Upper lobe of right lung (tissue), 1 donor: ENCODE data around the gene SCUBE2. TPM values are rescaled to one million over a fixed set of nuclear protein-coding genes. Genes with fewer than 3 reads are reported as not detected.

ENCODE experiments used
- ATAC-seq: fragments of 200-7000 bp; cut with Tn5 transposase; one replicate; pipeline ENCODE4 v1.9.1; 2020; ENCODE audit warnings: mild to moderate bottlenecking, moderate library complexity
- DNase-seq: peaks from one replicate; pipeline ENCODE4 v3.0.0-alpha.2; 2020
- H3K27ac ChIP-seq: fragments of 200-600 bp; one replicate; pipeline ENCODE4 v1.8.0; 2022
- H3K27me3 ChIP-seq: fragments of 200-600 bp; one replicate; pipeline ENCODE4 v1.8.0; 2022; ENCODE audit warnings: mild to moderate bottlenecking
- H3K36me3 ChIP-seq: fragments of 200-600 bp; one replicate; pipeline ENCODE4 v1.8.0; 2022
- H3K4me1 ChIP-seq: fragments of 200-600 bp; one replicate; pipeline ENCODE4 v1.8.0; 2022
- H3K4me3 ChIP-seq: fragments of 200-600 bp; one replicate; pipeline ENCODE4 v1.8.0; 2022; ENCODE audit warnings: mild to moderate bottlenecking
- H3K9me3 ChIP-seq: fragments of 200-600 bp; one replicate; pipeline ENCODE4 v1.8.0; 2022
- intact Hi-C: fragments of 100-400 bp; cut with DNase I; formaldehyde crosslinking; loops from one replicate; pipeline ENCODE4 v1.11.0; 2022
- microRNA-seq: library from miRNA; unstranded; fragments of <30 nt; microRNA quantifications from one replicate; pipeline ENCODE4 v1.2.0, GENCODE V29; 2020; ENCODE audit warnings: borderline microRNAs expressed
- total RNA-seq: library from RNA; stranded (reverse); fragmentation: NEBNext Ultra II Directional; extraction: Animal tissue kit (Norgen Biotek cat#: 25700); gene quantifications from one replicate; pipeline ENCODE4 v1.2.1, GENCODE V29; 2021
- TF ChIP-seq, protein P1 (sequence below): fragments of 200-600 bp; IDR thresholded peaks from one replicate; pipeline ENCODE4 v1.8.0; 2022; ENCODE audit warnings: antibody characterized with exemption
- donor health status: DM: no; HTN: yes; CAD: no; lungs with severe emphysema.

Gene SCUBE2
- total RNA-seq, 1 donor from 2014 or later = 9.9 TPM

DNA sequence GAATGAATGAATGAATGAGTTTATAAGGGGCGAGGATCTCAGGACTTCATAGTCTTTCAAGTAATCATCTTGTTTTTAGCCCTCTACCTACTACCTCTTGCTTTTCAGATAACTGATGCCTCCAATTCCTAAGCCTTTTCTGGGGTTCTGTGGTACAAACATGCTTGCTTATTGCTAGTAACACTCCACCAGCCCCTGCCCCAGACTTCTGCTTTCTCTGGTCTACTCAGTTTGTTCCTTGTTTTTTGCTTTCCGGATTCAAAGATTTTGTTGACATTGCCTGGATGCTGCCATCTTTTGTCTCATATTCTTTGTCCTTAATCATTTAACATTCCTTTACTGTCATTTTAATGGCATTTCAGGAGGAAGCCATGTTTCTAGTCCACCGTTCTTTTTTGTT is 118.3 kb downstream of the SCUBE2 start:
- TF ChIP-seq, protein P1, sequence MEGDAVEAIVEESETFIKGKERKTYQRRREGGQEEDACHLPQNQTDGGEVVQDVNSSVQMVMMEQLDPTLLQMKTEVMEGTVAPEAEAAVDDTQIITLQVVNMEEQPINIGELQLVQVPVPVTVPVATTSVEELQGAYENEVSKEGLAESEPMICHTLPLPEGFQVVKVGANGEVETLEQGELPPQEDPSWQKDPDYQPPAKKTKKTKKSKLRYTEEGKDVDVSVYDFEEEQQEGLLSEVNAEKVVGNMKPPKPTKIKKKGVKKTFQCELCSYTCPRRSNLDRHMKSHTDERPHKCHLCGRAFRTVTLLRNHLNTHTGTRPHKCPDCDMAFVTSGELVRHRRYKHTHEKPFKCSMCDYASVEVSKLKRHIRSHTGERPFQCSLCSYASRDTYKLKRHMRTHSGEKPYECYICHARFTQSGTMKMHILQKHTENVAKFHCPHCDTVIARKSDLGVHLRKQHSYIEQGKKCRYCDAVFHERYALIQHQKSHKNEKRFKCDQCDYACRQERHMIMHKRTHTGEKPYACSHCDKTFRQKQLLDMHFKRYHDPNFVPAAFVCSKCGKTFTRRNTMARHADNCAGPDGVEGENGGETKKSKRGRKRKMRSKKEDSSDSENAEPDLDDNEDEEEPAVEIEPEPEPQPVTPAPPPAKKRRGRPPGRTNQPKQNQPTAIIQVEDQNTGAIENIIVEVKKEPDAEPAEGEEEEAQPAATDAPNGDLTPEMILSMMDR = no peak
- Histone ChIP-seq H3K4me1 (no peaks in the 10 kb centered on the region), H3K36me3 (no peaks in the 10 kb centered on the region), H3K27me3 (no peaks in the 10 kb centered on the region), H3K9me3 (no peaks in the 10 kb centered on the region), H3K4me3 (no peak overlapping the region), H3K27ac (no peak overlapping the region)
- ATAC-seq = no peak
- DNase-seq = no peak
- intact Hi-C loops = no loop called here

DNA sequence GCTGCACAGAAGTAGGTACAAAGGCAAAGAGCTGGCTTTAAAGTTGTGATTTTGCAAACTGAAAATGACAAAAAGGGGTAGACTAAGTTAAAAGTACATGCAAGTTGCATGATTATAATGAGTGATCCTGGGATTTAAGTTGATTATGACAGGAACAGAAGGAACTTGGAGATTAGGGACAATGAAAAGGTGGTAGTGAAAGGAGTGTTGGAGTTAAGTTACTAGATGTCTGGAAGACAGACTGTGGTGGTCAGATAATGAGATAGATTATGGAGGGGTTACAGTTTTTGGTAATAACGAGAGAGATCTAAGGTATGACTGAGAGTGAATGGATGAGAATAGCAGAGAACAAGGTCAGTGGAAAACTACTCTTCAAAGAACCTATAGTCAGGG is 119.5 kb downstream of the SCUBE2 start:
- DNase-seq (no peak), ATAC-seq (no peak)
- intact Hi-C loops = no loop called here
- Histone ChIP-seq H3K36me3 (no peaks in the 10 kb centered on the region), H3K9me3 (no peaks in the 10 kb centered on the region), H3K27ac (no peak overlapping the region), H3K27me3 (no peaks in the 10 kb centered on the region), H3K4me3 (no peak overlapping the region), H3K4me1 (no peaks in the 10 kb centered on the region)
- TF ChIP-seq, protein P1 = no peak

DNA sequence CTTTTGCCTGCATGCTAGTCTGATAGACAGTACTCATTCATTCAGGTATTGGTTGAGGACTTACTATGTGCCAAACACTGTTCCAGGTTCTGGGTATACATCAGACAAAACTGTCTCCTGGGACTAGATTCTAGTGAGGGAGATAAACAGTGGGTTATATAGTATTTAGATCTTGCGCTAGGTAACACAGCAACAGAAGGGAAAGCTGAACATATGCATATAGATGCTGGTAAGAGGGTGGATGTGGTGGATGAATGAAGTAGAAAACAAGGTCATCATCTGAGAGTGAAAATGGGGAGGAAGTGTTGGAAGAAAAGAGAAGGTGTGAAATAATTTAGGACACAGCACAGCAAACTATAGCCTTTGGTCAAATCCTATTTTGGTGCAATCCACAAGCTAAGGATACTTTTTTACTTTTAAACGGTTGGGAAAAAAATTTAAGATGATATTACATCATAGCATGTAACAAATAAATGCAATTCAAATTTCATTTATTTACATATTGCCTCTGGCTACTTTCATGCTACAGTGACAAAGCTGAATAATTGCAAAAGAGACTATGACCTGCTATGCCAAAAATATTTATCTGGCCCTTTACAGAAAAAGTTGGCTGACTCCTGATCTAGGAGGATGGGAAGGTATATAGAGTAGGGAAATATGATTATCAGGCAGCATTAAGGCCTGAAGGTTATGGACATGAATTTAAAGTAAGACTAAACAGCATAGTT is 120.0 kb downstream of the SCUBE2 start:
- H3K27me3 ChIP-seq = no peaks in the 10 kb centered on the region
- no peak overlapping the region for H3K27ac ChIP-seq
- intact Hi-C loops = no loop called here
- TF ChIP-seq, protein P1 = no peak
- no peaks in the 10 kb centered on the region for H3K9me3 ChIP-seq
- no peak overlapping the region for H3K4me3 ChIP-seq
- H3K4me1 ChIP-seq = no peaks in the 10 kb centered on the region
- ATAC-seq (no peak), DNase-seq (no peak)
- H3K36me3 ChIP-seq = no peaks in the 10 kb centered on the region

Small RNA genes within 50 kb of the gene (microRNA-seq; reads per million reads assigned to microRNA genes)
- gene MIR5691 = not detected

Other genes starting within 250 kb of the SCUBE2 start
- gene AKIP1, start 180.4 kb downstream of the SCUBE2 start, total RNA-seq = 27.1 TPM
- gene C11orf16, start 158.7 kb downstream of the SCUBE2 start, total RNA-seq = not detected
- not detected for gene ASCL3, start 148.6 kb downstream of the SCUBE2 start, total RNA-seq
- gene TMEM9B, start 127.2 kb downstream of the SCUBE2 start, total RNA-seq = 64.9 TPM
- 1.3 TPM for gene NRIP3, start 87.6 kb downstream of the SCUBE2 start, total RNA-seq
- gene DENND5A, start 173.8 kb upstream of the SCUBE2 start, total RNA-seq = 90.8 TPM
- 71.6 TPM for gene TMEM41B, start 223.0 kb upstream of the SCUBE2 start, total RNA-seq